HUES6 (cell line): ENCODE results near the gene FLNB.
A peak's percentile ranks its signal among the peaks of the same experiment; 100 is the strongest.
"Not testable (repeated sequence)": the region's sequence is repeated elsewhere in the genome, so short reads cannot be mapped to it uniquely, and the experiment has no call there.

Experiments used
- H3K27ac ChIP-seq: 2 replicates; pipeline ENCODE4 v1.7.0; 2013; ENCODE audit warnings: low read depth, mild to moderate bottlenecking, low read length, inconsistent platforms
- H3K27me3 ChIP-seq: 2 replicates; pipeline ENCODE4 v1.6.1; 2013; ENCODE audit warnings: low read length; ENCODE audit not compliant: control insufficient read depth, insufficient read depth
- H3K36me3 ChIP-seq: 2 replicates; pipeline ENCODE4 v1.6.1; 2013; ENCODE audit warnings: low read length; ENCODE audit not compliant: control insufficient read depth, insufficient read depth
- H3K4me1 ChIP-seq: 2 replicates; pipeline ENCODE4 v1.6.1; 2013; ENCODE audit warnings: low read length; ENCODE audit not compliant: control insufficient read depth, insufficient read depth
- H3K4me3 ChIP-seq: 2 replicates; pipeline ENCODE4 v1.5.1; 2013; ENCODE audit warnings: low read depth, low read length
- H3K9ac ChIP-seq: one replicate; pipeline ENCODE4 v1.6.1; 2013; ENCODE audit warnings: mild to moderate bottlenecking, low read length
- H3K9me3 ChIP-seq: 2 replicates; pipeline ENCODE4 v1.6.1; 2013; ENCODE audit warnings: low read depth, low read length; ENCODE audit not compliant: control insufficient read depth, insufficient read depth

The FLNB gene

DNA sequence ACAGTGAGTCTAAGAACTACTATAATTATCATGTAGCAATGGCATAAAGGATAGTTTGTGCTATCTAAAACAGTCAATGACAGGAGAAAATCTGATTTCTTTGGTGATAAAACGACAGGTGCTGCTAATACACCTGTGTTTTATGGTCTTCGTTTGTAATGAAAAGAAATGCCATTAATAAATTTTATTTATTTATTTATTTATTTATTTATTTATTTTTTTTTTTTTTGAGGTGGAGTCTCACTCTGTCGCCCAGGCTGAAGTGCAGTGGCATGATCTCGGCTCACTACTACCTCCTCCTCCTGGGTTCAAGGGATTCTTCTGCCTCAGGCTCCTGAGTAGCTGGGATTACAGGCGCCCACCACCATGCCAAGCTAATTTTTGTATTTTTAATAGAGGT is 47.7 kb downstream of the FLNB start:
- H3K27ac ChIP-seq, H3K4me3 ChIP-seq, H3K9ac ChIP-seq, H3K9me3 ChIP-seq, H3K36me3 ChIP-seq, H3K27me3 ChIP-seq: not testable (repeated sequence)
- H3K4me1 ChIP-seq = peaks cover 43% of the 10 kb centered on the region

- Histone ChIP-seq H3K4me3 (no peak overlapping the region), H3K4me1 (peaks cover 47% of the 10 kb centered on the region)
Measured at GRCh38 chr3:58058361-58059263, 50.4 kb downstream of the FLNB start.

GRCh38 chr3:58059349-58060321 is 51.4 kb downstream of the FLNB start:
- Histone ChIP-seq H3K9me3 (no peaks in the 10 kb centered on the region), H3K27ac (peak overlapping the region; percentile 24; the same call in 1 of the 2 replicates), H3K4me1 (peaks cover 54% of the 10 kb centered on the region), H3K9ac (peak overlapping the region; percentile 72), H3K36me3 (no peaks in the 10 kb centered on the region), H3K4me3 (no peak overlapping the region), H3K27me3 (no peaks in the 10 kb centered on the region)

More at GRCh38 chr3:58058361-58059263, 50.4 kb downstream of the FLNB start:
- no peak overlapping the region for H3K9ac ChIP-seq
- H3K27ac ChIP-seq = peak overlapping the region; percentile 24; the same call in 1 of the 2 replicates
- no peaks in the 10 kb centered on the region for H3K9me3 ChIP-seq
- no peaks in the 10 kb centered on the region for H3K36me3 ChIP-seq
- H3K27me3 ChIP-seq = no peaks in the 10 kb centered on the region

GRCh38 chr3:58062472-58062871 is 54.2 kb downstream of the FLNB start:
- H3K27me3 ChIP-seq = no peaks in the 10 kb centered on the region
- H3K9me3 ChIP-seq = no peaks in the 10 kb centered on the region
- H3K4me3 ChIP-seq = no peak overlapping the region
- H3K9ac ChIP-seq = no peak overlapping the region
- H3K27ac ChIP-seq = no peak overlapping the region
- peaks cover 68% of the 10 kb centered on the region for H3K4me1 ChIP-seq
- H3K36me3 ChIP-seq = no peaks in the 10 kb centered on the region

DNA sequence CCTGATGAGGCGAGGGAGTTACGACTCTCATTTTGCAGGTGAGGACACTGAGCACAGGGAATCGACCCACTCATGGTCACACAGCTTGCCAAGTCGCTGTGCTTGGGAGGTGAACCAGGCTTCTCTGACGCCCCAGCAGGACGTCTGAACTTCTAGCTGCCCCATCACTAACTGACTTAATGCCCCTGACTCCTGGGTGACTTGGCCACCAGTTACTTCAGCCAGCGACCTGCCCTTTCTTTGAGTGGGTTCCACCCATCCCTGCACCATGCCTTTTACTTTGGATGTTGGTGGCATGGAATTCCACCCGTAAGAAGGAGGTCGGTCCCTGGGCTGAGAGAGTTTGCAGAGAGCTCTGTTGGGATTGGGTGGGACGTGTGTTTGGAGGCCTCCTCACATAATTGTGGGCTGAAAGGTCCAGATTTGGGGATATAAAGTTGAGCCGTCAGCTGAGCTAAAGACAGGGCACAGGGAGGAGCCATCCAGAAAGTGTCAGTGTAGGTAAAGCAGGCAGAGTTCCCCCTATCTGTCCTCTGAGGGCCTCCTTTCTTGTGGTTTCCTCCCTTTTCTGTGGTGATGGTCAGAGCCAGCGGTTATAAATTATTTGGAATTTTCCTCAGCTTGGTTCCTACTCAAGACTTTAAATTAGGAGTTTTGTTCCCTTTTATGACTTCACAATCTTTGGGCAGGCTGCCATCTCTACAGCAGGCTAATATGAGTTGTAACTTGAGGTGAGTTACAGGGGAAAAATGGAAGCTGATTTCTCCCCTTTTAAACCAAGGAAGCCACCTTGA is 55.0 kb downstream of the FLNB start:
- H3K36me3 ChIP-seq = no peaks in the 10 kb centered on the region
- no peaks in the 10 kb centered on the region for H3K27me3 ChIP-seq
- no peak overlapping the region for H3K9ac ChIP-seq
- H3K27ac ChIP-seq = no peak overlapping the region
- H3K4me3 ChIP-seq = no peak overlapping the region
- H3K4me1 ChIP-seq = peaks cover 72% of the 10 kb centered on the region
- H3K9me3 ChIP-seq = no peaks in the 10 kb centered on the region

DNA sequence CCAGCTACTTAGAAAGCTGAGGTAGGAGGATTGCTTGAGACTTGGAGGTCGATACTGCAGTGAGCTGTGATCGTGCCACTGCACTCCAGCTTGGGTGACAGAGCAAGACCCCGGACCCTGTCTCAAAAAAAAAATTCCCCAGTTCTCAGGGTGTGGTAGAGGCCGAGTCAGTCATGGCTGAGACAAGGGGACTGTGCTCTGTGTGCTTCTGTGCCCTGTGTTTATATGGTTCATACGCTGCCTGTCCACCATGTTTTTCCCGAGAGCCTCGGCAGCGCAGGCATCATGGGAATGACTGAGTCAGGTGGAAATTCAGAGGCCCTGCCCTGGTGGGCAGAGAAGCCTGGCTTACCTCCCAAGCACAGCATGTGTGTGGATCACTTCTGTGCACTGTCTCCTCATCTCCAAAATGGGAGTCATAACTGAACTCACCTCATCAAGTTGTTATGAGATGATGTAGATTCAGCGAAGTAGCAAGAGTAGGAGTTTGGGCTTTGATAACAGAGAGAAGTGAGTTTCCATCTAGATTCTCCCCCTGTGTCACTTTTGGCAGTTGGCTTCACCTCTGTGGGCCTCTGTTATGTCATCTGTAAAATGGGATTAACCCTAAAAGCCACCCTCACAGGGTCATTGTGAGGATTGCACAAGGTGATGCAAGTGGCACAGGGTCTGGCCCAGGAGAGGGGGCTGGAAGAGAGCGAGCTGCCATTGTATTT is 56.9 kb downstream of the FLNB start:
- H3K27me3 ChIP-seq = no peaks in the 10 kb centered on the region
- peaks cover 56% of the 10 kb centered on the region for H3K4me1 ChIP-seq
- H3K27ac ChIP-seq = no peak overlapping the region
- no peaks in the 10 kb centered on the region for H3K36me3 ChIP-seq
- no peaks in the 10 kb centered on the region for H3K9me3 ChIP-seq
- H3K9ac ChIP-seq = no peak overlapping the region
- H3K4me3 ChIP-seq = no peak overlapping the region

DNA sequence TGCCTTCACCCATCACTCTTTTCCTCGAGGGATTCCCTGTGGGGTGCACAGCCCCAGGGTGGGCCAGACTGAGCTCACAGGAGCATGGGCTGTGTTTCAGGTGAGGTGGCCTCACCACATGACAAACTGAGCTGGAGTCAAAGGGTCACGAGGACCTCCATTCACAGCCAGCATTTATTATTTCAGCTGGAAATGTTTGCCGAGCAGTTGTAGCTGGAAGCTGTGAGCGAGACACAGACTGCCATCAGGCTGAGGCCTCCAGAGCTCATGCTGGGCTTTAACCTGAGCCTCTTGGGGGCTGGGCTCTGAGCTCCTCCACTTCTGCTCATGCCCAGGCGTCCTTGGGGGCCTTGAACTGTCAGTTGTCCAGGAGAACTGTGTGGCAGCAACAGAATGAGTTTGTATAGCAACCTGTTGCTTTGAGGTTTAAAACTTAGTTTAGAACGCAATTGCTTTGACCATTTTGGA is 57.5 kb downstream of the FLNB start:
- no peaks in the 10 kb centered on the region for H3K27me3 ChIP-seq
- peaks cover 52% of the 10 kb centered on the region for H3K4me1 ChIP-seq
- H3K9ac ChIP-seq = no peak overlapping the region
- H3K4me3 ChIP-seq = no peak overlapping the region
- no peaks in the 10 kb centered on the region for H3K9me3 ChIP-seq
- no peaks in the 10 kb centered on the region for H3K36me3 ChIP-seq
- no peak overlapping the region for H3K27ac ChIP-seq

- peaks cover 44% of the 10 kb centered on the region for H3K4me1 ChIP-seq
- no peaks in the 10 kb centered on the region for H3K36me3 ChIP-seq
- no peaks in the 10 kb centered on the region for H3K9me3 ChIP-seq
- H3K4me3 ChIP-seq = no peak overlapping the region
- H3K27me3 ChIP-seq = no peaks in the 10 kb centered on the region
- H3K27ac ChIP-seq = no peak overlapping the region
- no peak overlapping the region for H3K9ac ChIP-seq
Measured at GRCh38 chr3:58066842-58067241, 58.6 kb downstream of the FLNB start.

DNA sequence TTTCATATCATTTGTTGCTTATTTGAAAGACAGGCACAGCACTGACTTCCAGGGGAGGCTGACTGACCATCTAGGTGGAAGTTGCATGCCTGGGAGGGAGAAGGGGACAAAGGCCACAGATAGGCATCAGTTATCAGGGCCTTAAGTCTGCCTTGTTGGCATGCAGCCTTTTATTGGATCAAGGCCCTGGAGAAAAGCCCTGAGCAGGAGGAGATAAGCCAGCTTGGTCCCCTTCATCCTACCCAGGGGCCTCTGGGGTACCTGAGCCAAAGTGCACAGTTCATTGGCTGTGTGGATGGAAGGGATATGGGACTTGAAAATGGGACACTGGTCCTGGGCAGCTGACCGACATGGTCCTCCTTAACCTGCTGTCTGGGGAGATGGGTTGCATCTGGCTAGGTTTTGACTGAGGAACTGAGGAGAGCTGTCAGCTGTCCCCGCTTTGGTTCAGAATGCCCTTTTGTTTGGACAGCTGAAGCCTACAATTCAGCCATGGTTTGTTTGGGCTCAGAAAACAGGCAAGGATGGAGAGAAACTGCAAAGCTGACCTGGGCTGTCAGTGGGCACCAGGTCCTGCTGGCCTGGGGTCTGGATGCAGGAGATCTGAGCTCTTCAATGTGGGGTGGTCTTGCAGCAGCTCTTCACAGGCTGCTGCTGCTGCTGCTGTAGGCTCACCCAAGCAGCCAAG is 60.0 kb downstream of the FLNB start:
- Histone ChIP-seq H3K9me3 (no peaks in the 10 kb centered on the region), H3K4me3 (no peak overlapping the region), H3K4me1 (peaks cover 34% of the 10 kb centered on the region), H3K27me3 (no peaks in the 10 kb centered on the region), H3K36me3 (no peaks in the 10 kb centered on the region), H3K9ac (no peak overlapping the region), H3K27ac (no peak overlapping the region)
